Hematopoietic multipotent progenitor cell treated with erythropoietin and hydrocortisone succinate and interleukin-3 and kit ligand, for 6 days (in vitro differentiated cells): ENCODE results near the gene HDGFL1.

Experiments used
- DNase-seq: peaks from one replicate; pipeline ENCODE4 v3.0.0-alpha.2; 2015

HDGFL1 gene

DNA sequence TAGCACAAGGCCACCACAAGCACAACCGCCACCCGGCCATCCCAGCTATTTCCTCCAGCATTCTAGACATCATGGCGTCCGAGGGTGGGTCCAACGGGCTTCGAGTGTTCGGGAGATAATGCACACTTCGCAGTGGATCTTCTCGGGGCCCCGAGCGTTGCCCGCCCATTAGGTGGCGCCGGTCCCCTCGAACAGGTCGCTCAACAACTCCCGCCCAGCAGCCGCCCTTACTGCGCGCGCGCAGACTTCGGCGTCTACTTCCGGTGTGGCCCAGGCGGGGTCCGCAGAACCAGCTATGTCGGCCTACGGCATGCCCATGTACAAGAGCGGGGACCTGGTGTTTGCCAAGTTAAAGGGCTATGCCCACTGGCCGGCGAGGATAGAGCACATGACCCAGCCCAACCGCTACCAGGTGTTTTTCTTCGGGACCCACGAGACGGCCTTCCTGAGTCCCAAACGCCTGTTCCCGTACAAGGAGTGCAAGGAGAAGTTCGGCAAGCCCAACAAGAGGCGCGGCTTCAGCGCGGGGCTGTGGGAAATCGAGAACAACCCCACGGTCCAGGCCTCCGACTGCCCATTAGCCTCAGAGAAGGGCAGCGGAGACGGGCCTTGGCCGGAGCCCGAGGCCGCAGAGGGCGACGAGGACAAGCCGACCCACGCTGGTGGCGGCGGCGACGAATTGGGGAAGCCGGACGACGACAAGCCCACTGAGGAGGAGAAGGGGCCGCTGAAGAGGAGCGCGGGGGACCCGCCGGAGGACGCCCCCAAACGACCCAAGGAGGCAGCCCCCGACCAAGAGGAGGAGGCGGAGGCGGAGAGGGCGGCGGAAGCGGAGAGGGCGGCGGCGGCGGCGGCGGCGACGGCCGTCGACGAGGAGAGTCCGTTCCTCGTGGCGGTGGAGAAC is at the start of gene HDGFL1:
TSS of gene HDGFL1 (plus strand) at position 286 of the 904 bp plus-strand sequence. CDS start at position 296, 10 bp downstream.
- DNase-seq, result no peak

DNA sequence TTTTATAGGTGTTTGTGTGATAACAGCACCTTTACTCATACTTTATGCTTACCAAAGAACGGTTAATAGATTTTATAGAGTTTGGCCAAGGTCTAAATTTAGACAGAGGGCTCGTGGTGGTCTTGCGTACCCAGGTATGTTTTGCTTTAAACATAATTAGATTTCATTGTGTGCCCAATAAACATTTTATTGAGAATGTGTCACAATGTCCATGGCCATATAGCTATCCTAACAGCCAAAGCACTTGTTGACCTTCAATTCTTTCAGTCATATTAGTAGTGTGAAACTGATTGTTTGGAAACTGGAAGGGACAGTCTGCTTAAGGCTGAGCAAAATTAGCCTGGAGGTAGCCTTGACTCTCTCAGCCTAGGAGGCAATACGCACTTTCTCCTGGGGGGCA is 48.3 kb upstream of the HDGFL1 start:
- DNase-seq, result no peak

DNA sequence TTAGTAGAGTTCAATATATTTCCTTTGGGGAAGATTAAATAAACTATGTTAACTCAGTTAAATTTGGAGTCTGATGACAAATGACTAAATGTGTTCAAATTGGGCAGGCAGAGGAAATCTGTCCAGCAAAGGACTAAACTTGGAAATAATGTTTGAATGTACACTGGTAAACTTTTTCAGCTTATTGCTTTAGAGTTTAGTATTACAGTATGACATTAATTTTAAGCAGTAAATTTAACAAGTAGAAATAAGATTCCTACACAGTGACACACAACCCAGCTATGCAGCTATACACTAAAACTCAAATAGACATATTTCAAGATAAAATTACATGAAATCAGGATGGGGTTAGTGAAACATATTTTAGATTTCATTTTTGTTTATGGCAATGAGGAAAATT is 42.6 kb upstream of the HDGFL1 start:
- DNase-seq, result no peak

DNA sequence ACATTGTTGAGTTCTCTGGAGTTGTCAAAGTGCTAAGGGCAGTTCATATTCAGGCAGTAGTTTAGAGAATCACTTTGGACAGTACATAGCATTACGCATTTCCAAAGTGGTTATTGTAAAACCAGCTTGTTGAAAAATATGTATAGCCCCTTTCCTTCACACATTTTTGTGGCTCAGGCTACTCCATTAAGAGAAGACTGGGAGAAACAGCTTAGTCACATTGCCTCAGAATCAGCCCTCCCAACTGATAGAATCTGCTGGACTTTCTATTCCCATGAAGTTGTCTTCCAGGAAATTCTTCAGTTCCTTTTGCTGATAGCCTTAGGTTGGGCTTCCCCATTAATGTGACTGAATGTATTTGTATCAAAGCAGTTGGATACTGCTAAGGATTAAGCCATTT is 39.5 kb upstream of the HDGFL1 start:
- DNase-seq, result no peak

DNA sequence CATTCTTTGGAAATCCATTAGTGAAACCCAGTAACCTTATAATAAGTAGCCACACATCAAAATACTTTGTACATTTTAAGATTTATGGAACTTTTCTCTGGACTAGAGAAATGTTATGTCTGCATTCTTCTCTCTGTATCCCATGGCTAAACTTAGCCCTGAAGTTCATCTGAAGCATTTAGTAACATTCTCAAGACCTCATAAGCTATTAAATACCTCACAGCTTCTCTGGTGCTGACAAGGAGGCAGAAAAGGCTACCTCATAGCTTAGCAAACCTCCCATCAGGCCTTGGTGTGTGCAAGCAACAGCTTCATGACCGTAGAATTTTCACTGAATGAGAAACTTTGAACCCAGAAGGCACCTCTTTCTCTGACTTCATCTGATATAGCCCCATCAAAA is 38.9 kb upstream of the HDGFL1 start:
- no peak for DNase-seq

DNA sequence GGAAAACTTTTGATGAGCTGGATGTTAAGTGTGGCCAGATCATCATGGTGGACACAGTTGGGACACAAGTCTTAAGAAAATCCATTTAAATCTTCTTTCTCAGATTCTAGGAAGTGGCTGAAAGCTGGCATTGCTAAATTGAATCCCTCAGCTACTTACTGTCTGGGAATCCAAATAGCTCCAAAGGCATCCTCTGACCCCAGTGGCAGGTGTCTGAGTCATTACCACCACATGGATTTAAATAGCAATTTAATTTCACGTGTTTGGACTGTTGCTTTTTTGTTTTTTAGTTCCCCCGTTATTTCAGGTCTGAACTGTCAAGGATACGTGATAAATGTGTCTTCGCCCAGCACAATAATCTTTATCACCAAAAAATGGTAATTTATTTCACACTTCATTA is 33.2 kb upstream of the HDGFL1 start:
- no peak for DNase-seq

DNA sequence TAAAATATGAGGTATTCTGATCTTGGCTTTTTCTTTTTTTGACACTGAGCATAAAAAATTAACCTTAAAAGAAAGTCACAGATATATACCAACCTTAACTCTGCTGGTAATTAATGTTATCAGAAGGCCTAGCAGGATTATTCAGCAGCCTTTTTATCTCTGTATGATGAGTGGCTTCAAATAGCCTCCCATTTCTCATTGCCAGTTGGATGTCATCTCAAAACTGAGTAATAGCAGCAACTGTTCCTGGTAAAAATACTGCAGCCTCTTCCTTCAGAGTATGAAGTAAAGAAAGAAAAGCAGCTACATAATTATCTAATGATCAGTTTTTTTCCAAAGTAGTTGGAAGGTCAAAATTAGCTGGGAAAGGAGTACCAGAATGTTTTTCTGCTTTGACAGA is 24.9 kb upstream of the HDGFL1 start:
- no peak for DNase-seq

DNA sequence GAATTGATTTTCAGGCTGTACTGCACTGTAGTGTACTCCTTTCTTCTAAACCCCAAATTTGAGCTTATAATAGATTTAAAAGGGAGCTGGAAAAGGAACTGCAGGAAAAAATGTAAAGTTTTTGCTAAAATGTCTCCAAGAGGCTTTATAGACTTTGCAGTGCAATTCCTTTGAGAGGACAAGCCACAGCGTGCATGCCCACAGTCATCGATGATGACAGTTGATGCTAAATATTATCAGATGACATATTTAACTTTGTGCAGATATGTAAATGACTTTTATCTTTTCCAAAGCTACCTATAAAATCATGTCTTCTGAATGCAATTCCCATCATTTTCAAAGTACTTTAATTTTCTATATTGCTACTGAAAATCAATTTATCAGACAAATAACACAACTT is 24.3 kb upstream of the HDGFL1 start:
- DNase-seq, result no peak

DNA sequence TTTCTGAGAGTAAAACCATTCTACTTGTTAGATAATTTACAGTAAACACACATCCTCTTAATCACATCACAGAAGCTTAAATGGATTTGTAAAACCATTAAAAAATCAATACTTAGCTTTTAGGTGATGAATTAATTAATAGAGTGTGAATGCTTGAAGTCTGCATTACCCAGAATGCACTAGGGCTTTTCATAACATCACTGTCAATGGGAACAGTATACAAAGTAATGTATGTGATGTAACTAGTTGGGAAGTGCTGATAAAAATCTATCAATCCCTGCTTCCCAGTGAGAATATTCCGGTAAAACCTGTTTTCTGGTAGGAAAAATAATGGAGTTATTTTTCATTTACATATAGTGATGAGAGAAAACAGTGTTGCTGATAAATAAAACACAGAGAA is 23.1 kb upstream of the HDGFL1 start:
- no peak for DNase-seq

DNA sequence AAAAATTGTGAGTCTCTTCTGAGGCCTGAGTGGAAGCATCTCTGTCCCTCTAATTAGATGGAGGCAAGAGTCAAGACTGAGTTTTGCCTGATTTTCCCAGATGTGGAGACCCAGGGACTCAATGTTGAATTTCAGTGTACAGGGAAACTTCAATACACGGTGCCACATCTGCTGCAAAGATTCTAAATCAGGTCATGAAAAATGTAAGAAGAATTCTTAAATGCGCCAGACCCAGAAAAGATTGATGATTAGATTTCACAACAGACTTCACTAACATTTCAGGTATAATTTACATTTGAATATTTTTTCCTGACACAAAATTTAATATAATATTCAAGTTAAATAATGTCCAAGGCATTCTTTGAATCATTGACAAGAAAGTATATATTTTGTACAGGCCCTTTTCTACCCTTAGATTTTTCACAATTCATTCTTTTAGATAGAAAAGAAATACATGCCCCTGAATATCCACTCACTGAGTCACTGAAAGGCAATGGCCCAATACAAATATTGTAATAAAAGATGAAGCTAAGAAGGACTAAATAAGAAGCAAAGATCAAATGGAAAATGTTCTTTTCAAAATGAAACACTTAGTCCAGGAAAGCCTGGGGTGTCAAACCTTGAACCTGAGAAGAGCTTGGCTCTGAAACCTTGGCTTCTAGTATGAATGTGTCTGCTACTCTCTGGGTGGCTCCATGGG is 18.2 kb upstream of the HDGFL1 start:
- DNase-seq, result no peak

DNA sequence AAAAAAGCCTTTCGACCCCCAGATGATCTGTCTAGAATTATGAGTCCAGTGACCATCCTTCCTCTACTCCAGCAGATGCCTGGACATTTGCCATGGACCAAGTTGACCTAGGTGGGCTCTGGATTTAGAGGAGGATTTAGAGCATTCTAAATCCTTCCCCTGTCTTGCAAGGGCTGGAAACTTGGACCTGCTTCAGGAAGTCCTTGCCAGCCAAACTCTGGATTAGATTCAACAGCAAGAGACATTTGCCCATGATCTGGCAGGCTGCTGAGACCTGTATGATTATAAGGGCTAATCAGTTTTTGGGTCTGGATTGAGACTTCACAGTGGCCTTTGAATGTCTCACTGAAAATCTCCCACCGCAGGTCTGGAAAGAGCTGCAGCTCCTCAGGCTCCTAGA is 13.1 kb upstream of the HDGFL1 start:
- DNase-seq, result no peak

DNA sequence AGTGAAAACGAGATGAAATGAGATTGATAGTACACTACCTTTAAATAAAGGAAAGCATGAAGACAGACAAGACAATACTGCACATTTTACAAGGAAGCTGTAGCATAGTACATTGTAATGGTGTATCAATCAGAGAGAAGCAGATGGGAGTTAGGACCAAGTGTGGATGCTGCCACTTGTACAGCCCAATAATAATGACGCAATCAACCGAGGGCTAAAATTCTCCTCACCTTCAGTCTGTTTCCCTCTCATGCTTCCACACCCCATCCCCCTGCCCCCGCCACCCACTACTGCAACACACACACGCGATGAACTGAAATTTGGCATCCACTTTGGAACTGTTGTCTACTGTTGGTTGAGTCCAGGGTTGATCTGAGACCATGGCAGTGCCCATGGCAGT is 12.4 kb upstream of the HDGFL1 start:
- DNase-seq, result no peak

DNA sequence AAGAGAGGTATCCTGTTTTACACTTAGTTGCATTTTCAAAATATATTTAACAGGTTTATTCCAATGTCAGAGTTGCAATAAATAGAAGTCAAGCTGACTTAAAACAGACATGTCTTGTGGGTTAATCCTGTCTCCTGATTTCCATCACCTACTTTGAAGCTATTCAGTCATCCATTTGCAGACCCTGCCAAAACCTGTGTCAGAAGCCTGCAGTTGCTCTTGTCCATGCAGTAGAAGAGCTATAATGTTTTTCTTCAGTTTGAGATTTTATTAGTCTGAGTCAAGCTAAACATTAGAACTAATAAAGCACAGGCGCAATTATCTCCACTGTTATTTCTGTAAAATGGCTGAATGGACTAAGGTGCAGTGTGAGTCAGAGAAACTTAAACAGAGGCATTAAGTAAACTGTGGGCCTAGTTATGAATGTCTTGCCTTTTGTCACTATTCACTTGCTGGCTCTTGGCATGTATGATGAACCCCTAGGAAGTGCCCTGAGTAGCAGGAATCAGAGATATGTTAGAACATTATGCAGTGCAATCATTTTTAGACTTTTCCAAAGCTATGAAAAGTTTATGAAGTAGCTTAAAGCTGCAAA is 11.0 kb upstream of the HDGFL1 start:
- DNase-seq, result no peak

DNA sequence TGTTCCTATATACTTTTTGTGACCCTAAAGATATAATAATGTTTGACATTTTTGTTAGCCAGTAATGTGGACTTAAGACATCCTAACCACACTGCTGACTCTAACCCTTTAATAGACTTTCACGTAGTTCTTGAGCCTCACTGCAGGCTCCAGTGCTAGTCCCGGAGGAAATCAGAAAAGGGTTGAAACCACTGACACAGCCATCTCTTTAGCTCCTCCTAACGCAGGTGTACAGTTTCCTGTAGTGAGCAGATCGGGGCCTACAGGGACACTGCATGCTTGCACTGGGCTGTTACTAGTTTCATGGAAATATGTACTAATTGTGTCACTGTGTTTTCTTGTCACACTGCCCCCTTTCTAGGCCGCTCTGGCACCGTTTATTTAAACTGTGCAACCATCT is 512 bp upstream of the HDGFL1 start:
- no peak for DNase-seq

DNA sequence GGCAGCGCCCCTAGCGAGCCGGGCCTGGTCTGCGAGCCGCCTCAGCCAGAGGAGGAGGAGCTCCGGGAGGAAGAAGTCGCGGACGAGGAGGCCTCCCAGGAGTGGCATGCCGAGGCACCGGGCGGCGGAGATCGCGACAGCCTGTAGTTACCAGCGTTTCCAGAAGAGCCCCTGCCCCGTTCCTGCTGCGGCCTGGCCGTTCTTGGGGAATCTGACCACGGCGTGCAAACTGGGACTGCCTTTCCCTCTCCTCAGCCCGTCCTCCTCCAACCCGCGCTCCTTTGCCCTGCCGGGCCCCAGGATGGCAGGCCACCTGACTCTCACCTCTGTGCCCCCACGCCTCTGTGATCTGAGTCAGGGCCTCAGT is 802 bp downstream of the HDGFL1 start:
- no peak for DNase-seq

DNA sequence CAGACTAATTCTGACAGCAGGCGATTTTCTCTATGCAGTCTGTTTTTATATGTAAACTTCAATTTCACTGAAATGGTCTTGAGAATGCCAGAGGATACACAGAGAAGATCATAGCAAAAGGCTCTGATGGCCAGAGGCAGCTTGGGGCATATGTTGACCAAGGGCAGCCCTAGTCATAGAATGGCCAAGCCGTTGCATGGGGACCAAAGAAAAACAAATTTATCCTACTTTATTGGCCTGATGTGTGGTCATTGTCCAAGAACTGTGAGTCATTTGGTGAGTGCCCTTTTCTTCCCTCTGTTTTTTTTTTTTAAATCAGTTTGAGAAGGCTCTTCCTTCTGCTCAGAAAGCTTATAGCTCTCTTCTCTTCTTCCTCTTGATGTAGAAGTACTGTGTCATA is 5.8 kb downstream of the HDGFL1 start:
- no peak for DNase-seq

DNA sequence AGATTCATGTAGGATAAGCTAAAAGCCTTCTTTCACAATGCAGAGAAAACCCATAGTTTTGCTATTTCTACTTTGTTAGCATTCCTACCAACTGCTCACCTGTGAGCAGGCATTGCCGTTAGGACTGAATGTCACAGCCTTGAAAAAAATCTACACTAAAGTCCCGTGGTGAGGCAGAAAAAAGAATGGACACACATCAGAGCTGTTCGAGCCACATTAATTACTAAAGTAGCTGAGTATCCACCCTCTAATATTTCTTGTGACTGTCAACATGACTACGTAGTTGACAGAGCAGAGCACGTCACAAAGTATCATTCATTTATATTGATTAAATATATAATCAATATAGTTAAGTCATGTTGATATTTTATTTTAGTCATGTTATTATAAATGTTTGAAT is 10.1 kb downstream of the HDGFL1 start:
- DNase-seq, result no peak

DNA sequence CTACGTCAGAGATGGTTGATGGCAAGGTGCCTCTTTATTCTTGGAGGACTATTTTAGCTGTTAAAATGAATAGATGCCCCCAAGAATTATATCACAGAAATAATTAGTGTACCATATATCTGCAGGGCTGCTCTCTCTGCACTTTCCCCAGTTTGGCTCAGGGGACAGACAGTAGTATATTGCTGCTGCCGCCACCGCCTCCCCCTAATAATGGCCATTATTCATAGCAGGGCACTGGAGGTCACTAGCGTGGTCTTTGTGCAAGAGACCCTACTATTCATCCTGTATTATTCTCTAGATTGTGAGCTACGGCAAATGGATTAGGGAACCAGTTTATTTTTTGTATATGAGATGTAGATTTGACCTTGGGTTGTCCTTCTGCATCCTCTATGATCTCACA is 11.0 kb downstream of the HDGFL1 start:
- DNase-seq, result no peak

DNA sequence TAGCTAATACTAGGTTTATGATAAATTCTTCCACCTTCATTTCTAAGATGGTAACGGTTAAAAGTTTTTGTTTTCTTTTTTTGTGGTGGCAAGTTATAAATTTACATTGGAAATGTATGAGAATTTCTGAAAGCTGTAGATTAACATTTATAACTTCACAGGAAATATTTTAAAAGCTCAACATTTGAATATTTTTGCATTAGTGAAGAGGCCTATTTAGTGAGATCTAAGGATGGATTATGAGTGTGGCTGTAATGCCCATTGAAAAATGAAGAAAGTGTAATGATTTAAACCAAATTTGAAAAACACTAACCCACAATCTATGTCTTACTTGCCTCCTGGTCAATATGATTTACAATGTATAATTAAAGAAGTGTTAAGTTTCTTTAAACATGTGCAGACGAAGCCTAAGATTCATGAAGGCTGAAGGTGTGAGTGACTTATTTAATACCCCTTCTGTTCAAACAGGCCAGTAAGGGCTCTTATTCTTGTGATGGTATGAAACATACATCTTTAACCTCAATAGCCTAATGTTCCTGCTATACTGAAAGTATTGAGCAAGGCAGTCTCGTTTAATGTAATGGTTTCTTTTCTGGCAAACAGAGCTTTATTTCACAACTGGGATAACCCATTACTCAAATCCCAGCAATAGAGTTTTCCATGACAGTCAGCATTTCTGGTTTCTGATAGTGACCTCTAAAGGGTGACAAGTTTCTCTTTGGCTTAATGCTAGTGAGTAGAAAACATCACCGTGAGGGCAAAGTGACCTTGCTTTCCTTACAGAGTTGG is 13.2 kb downstream of the HDGFL1 start:
- DNase-seq, result no peak

DNA sequence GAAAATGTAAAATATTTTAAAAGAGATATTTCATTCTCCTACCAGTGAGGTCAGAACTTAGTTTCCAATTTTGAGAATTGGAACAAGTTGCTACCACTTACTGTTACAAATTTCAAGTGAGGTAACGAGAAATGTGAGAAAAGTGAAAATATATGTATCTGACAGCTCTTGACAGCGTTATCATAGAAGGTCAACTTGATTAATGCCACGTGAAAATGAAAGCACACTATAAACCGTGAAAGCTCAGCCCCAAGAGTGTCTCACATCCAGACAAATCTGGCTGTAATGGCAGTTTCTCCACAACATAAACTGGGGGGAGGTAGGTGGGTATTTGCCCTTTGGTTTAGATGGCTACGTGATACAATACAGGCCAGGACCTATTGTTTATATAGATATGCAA is 13.9 kb downstream of the HDGFL1 start:
- no peak for DNase-seq

DNA sequence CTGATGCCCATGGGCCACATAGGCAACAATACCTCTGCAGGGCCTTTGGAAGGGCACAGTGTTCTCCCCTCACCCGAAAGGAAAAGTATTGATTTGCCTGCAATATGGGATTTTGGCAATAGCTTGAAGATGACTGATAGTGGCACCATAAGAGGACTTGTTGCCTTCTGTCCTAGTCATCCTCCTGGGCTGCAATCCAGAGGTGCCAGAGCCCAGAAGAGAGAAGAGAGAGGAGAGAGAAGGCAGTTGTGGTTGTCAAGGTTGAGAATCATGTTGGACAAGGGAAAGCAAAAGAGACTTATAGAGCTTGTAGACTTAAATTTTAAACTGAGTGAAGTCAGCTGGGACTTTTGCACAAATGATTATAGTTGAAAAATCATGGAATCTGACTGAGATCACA is 14.6 kb downstream of the HDGFL1 start:
- no peak for DNase-seq

DNA sequence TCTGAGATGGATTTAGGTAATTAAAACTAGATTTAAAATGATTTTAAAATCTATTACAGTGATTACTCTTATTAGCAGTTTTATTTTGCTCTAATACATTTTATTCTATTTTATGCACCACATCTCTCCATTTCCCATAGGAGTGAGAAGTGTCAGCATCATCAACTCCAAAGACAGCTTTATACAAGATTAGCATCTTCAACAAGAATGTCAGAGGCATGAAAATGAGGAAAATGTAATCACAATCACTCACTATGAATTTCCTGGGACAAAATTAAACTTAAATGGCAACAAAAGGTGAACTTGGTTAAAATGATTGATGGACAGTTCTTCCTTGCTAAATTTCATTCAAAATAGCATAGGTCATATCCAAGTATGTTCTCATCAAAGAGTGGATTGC is 19.8 kb downstream of the HDGFL1 start:
- no peak for DNase-seq

DNA sequence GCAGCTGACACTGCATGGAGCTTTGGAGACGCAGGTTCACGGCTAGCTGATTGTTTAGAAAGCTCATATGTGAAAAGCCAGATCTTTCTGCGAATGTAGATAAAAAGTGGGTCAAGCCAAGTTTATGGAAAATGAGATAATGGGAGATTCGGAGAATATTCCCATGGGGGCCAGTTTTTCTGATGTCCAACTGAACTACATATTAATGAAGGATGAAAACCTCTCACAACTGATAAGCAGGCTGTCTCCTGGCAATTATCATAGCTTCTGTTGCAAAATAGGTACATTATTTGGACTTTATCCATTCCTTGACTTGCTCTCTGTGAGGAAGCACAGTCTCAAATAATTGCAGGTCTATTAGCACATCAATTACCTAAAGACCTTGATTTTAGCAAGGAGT is 21.1 kb downstream of the HDGFL1 start:
- DNase-seq, result no peak
